Central memory CD8-positive, alpha-beta T cell (primary cell): ENCODE results near the gene CORO1A.
A peak's percentile ranks its signal among the peaks of the same experiment; 100 is the strongest.

Experiments used
- ATAC-seq: fragments of 150-1000 bp; cut with Tn5 transposase; replicated peaks from 2 replicates; pipeline ENCODE4 v1.10.0; 2022; ENCODE audit warnings: mild to moderate bottlenecking, moderate FRiP score, moderate number of reproducible peaks; ENCODE audit not compliant: poor library complexity, severe bottlenecking; ENCODE audit errors: extremely low read depth
- DNase-seq, 2 donors: peaks; one replicate each; pipeline ENCODE4 v3.0.0; 2021; ENCODE audit warnings: low spot score in 2 of 2
- H3K27ac Mint-ChIP-seq: one replicate; pipeline ENCODE4 v1.8.0; 2022; ENCODE audit warnings: low read depth, mild to moderate bottlenecking, moderate library complexity, mixed read lengths
- H3K27me3 Mint-ChIP-seq: one replicate; pipeline ENCODE4 v1.8.0; 2022; ENCODE audit warnings: mixed read lengths
- H3K36me3 Mint-ChIP-seq: one replicate; pipeline ENCODE4 v1.8.0; 2022; ENCODE audit warnings: mild to moderate bottlenecking, moderate library complexity, mixed read lengths; ENCODE audit not compliant: insufficient read depth
- H3K4me1 Mint-ChIP-seq: one replicate; pipeline ENCODE4 v1.8.0; 2022; ENCODE audit warnings: mixed read lengths
- H3K4me3 Mint-ChIP-seq: one replicate; pipeline ENCODE4 v1.8.0; 2022; ENCODE audit warnings: mild to moderate bottlenecking, moderate library complexity, mixed read lengths
- H3K9me3 Mint-ChIP-seq: one replicate; pipeline ENCODE4 v1.8.0; 2022; ENCODE audit warnings: mixed read lengths

Gene CORO1A

DNA sequence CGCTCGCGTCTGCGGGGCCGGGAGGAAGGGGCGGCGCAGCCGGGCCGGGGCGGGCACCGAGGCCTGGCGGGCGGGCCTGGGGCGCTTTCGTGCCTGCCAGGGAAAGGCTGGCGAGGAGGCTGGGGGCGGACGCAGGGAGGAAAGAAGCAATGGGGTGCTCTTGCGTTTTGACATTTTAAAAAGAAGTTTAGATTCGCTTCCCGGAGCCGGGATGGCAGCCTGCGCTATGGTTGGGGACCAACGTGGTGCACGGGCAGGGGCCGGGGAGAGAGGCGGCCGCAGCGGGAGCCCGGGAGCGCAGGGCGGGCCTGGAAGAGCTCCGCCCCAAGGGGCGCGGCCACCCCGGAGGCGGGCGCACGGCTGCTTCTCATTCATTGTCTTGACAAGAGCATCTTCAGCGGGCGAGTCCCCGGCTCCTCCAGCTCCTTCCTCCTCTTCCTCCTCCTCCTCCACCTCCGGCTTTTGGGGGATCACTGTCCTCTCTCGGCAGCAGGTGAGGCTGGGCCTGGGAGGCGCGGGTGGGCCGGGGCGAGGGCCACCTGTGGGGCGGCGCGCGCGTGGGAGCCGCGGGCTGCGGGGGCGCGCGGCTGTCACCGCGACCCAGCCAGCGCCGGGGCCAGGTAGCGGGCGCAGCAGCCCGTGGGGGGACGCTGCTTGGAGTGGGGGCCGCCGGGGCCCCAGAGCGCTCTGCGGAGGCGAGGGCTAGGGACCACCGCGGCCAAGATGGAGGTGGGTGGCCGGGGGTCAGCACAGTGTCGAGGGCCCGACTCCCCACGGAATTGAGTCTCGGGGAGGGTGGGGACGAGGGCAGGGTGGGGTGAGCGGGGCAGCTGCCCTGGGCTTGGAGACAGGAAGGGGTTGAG is at the start of gene CORO1A:
Gene CORO1A (plus strand): TSS at position 370 of the 863 bp plus-strand sequence. CDS start 1,608 bp downstream, outside the sequence.
- Mint-ChIP-seq H3K9me3 (no peaks in the 10 kb centered on the region), H3K36me3 (peaks cover 51% of the 10 kb centered on the region), H3K27me3 (no peaks in the 10 kb centered on the region), H3K27ac (peak within 1 kb of the TSS; percentile 94), H3K4me3 (peak within 1 kb of the TSS; percentile 100), H3K4me1 (peaks cover 45% of the 10 kb centered on the region)
- DNase-seq (peak; percentile 70 to 75), ATAC-seq (peak; percentile 41)

DNA sequence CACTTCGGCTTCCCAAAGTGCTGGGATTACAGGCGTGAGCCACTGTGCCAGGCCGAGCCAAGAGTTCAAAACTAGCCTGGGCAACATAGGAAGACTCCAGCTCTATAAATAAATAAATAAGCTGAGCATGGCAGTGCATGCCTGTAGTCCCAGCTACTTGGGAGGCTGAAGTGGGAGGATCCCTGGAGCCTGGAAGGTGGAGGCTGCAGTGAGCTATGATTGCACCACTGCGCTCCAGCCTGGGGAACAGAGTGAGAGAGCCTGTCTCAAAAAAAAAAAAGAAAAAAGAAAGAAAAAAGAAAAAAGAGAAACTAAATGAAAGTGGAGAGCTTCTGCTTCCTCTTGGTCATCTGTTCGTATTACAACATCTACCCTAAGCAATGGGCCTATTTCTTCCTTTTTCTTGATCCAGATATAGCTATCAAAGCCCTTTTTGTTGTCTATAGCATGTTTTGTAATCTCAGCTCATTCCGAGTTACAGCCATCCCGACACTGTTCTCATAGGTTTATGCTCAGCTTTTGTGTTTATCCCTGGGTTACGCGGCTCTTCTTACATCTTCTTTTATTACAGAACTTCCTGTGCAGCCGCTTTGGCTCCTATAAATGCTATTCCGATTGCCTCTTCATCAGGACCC is 46.3 kb upstream of the CORO1A start:
- no peaks in the 10 kb centered on the region for H3K9me3 Mint-ChIP-seq
- no peak for ATAC-seq

DNA sequence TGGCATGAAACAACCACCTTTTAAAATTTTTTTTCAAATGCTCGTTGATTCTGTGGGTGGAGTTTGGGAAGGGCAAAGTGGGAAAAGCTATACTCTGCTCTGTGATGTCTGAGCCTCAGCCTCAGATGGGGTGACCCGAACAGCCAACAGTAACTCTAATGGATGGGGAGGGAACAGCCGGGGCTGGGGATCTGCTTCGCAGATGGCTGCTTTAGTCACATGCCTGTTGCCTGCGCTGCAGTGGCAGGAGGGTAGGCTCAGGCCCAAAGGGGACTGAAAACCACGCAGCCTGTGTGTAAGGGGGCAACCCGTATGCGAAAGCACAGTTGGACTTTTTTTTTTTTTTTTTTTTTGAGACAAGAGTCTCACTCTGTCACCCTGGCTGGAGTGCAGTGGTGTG is 45.5 kb upstream of the CORO1A start:
- no peak overlapping the region for H3K27ac Mint-ChIP-seq
- peaks cover 6% of the 10 kb centered on the region for H3K4me1 Mint-ChIP-seq
- H3K4me3 Mint-ChIP-seq = no peak overlapping the region
- H3K27me3 Mint-ChIP-seq = no peaks in the 10 kb centered on the region
- H3K36me3 Mint-ChIP-seq = peaks cover 2% of the 10 kb centered on the region
- ATAC-seq (no peak), DNase-seq (no peak)
- H3K9me3 Mint-ChIP-seq = no peaks in the 10 kb centered on the region

More for the DNA sequence above, 46.3 kb upstream of the CORO1A start:
- H3K27ac Mint-ChIP-seq = no peak overlapping the region
- no peak overlapping the region for H3K4me3 Mint-ChIP-seq
- no peaks in the 10 kb centered on the region for H3K27me3 Mint-ChIP-seq
- H3K36me3 Mint-ChIP-seq = peaks cover 5% of the 10 kb centered on the region
- peaks cover 6% of the 10 kb centered on the region for H3K4me1 Mint-ChIP-seq
- no peak for DNase-seq

DNA sequence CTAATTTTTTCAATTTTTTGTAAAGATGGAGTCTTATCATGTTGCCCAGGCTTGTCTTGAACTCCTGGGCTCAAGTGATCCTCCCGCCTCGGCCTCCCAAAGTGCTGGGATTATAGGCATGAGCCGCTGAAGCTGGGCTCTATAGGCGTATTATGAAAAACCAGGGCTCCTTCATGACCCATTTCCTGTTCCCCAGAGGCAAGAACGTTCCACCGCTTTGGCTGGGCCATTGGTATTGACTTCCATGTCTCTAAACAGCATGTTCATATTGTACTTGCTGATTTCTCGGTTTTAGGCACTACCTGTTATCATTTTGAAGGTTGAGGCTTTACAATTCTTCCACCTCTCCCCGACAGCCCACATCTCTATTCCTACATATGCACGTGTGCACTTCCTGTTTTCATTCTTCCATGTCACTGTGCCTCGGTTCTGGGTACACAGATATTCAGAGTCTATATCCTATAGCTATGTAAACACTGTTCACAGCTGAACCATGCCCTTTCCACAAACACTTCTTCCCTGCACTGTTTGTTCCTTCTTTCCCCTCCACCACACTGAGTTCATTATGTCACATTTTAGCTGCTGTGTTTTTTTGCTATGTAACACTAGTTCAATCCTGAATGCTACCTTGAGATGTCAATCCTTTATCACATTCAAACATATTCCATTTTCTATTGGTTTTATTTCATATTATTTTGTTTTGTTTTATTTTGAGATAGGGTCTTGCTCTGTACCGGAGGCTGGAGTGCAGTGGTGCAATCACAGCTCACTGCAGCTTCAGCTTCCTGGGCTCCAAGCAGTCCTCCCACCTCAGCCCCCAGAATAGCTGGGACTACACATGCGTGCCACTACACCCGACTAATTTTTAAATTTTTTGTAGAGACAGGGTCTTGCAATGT is 43.6 kb upstream of the CORO1A start:
- Mint-ChIP-seq H3K9me3 (no peaks in the 10 kb centered on the region), H3K4me3 (no peak overlapping the region), H3K27me3 (no peaks in the 10 kb centered on the region), H3K4me1 (peaks cover 13% of the 10 kb centered on the region), H3K36me3 (peaks cover 2% of the 10 kb centered on the region), H3K27ac (no peak overlapping the region)
- DNase-seq = no peak
- ATAC-seq = no peak

DNA sequence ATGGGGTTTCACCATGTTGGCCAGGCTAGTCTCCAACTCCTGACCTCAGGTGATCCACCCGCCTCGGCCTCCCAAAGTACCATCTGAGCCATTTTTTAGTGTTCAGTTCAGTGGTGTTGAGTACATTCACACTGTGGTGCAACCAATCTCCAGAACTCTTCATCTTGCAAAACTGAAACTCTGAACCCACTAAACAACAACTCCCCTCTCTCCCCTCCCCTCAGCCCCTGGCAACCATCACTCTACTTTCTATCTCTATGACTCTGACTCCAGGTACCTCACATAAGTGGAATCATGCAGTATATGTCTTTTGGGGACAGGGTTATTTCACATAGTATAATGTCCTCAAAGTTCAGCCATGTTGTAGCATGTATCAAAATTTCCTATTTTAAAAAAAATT is 41.7 kb upstream of the CORO1A start:
- no peaks in the 10 kb centered on the region for H3K27me3 Mint-ChIP-seq
- peaks cover 13% of the 10 kb centered on the region for H3K4me1 Mint-ChIP-seq
- H3K4me3 Mint-ChIP-seq = no peak overlapping the region
- H3K27ac Mint-ChIP-seq = no peak overlapping the region
- ATAC-seq (no peak), DNase-seq (no peak)
- H3K36me3 Mint-ChIP-seq = peaks cover 2% of the 10 kb centered on the region
- H3K9me3 Mint-ChIP-seq = no peaks in the 10 kb centered on the region

DNA sequence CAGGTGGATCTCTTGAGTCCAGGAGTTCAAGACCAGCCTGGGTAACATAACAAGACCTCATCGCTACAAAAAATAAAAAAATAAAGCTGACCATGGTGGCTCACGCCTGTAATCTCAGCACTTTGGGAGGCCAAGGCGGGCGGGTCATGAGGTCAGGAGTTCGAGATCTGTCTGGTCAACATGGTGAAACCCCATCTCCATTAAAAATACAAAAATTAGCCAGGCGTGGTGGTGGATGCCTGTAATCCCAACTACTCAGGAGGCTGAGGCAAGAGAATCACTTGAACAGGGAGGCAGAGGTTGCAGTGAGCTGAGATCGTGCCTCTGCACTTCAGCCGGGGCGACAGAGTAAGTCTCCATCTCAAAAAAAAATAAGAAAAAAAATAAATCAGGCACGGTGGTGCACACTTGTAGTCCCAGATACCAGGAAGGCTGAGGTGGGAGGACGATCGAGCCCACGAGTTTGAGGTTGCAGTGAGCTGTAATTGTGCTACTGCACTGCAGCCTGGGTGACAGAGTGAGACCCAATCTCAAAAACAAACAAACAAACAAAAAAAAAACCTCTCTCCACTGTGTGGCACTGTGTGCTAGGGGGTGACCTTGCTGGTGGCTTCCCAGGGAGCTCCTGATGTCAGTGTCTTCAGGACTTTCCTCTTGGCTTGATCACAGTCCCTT is 40.6 kb upstream of the CORO1A start:
- Mint-ChIP-seq H3K4me1 (peaks cover 13% of the 10 kb centered on the region), H3K27me3 (no peaks in the 10 kb centered on the region), H3K4me3 (no peak overlapping the region), H3K36me3 (peaks cover 2% of the 10 kb centered on the region), H3K9me3 (no peaks in the 10 kb centered on the region), H3K27ac (peak overlapping the region; percentile 47)
- DNase-seq (no peak), ATAC-seq (peak; percentile 65)

DNA sequence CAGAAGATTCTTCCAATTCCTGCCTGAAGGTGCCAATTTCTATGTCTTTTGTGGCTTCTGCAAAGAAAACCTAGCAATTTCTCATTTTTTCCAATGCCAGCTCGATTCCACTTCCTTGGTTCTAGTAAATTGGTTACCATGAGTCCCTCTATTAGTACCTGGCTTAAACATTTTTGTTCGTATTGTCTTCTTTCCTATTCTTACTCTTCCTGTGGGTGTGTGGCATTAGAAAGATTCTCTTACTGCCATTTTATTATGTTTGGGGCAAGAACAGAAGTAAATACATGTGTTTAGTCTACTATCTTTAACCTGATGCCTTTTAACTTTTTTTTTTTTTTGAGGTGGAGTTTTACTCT is 40.1 kb upstream of the CORO1A start:
- Mint-ChIP-seq H3K27ac (peak overlapping the region; percentile 47), H3K27me3 (no peaks in the 10 kb centered on the region), H3K36me3 (peaks cover 2% of the 10 kb centered on the region), H3K9me3 (no peaks in the 10 kb centered on the region), H3K4me3 (no peak overlapping the region), H3K4me1 (peaks cover 13% of the 10 kb centered on the region)
- no peak for DNase-seq
- ATAC-seq = no peak

DNA sequence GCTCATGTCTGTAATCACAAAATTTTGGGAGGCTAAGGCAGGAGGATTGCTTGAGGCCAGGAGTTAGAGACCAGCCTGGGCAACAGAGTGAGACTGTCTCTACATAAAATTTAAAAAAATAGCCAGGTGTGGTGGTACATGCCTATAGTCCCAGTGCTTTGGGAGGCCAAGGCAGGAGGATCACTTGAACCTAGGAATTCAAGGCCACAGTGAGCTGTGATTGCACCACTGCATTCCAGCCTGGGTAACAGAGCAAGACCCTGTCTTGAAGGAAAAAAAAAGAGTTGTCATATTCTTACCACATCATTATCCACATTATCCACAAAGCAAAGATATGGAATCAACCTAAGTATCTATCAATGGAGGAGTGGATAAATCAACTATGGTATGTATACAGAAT is 39.4 kb upstream of the CORO1A start:
- Mint-ChIP-seq H3K36me3 (peaks cover 2% of the 10 kb centered on the region), H3K9me3 (no peaks in the 10 kb centered on the region), H3K27ac (no peak overlapping the region), H3K4me3 (no peak overlapping the region), H3K27me3 (no peaks in the 10 kb centered on the region), H3K4me1 (peaks cover 13% of the 10 kb centered on the region)
- ATAC-seq (no peak), DNase-seq (no peak)

DNA sequence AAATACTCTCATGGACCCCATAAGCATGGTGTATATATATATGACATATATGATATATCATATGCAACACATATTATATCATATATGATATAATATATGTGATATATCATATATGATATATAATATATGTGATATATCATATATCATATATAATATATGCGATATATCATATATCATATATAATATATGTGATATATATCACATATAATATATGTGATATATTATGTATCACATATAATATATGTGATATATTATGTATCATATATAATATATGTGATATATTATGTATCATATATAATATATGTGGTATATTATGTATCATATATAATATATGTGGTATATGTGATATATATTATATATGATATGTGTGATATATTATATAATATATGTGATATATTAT is 38.5 kb upstream of the CORO1A start:
- Mint-ChIP-seq H3K27ac (no peak overlapping the region), H3K4me1 (peaks cover 10% of the 10 kb centered on the region), H3K36me3 (no peaks in the 10 kb centered on the region), H3K9me3 (no peaks in the 10 kb centered on the region), H3K4me3 (no peak overlapping the region), H3K27me3 (no peaks in the 10 kb centered on the region)
- no peak for ATAC-seq
- no peak for DNase-seq

DNA sequence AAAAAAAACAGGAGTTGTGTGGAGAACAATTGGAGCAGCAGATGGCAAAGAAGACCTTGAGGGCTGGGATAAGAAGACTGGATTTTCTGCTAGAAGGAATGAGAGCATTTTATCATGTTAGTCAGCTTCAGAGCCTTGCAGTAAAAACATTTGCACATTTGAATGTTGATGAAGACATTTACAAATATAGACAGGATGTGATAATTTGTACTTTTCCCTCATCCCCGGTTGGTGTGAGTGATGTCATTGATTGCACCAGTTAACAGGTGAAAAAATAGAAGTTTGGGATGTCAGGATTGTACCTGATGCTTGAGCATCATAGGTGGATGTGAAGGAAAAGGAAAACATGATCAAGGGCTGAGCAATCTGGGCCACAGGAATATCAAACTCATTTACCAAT is 37.7 kb upstream of the CORO1A start:
- no peak for ATAC-seq
- Mint-ChIP-seq H3K4me3 (no peak overlapping the region), H3K27ac (no peak overlapping the region)

DNA sequence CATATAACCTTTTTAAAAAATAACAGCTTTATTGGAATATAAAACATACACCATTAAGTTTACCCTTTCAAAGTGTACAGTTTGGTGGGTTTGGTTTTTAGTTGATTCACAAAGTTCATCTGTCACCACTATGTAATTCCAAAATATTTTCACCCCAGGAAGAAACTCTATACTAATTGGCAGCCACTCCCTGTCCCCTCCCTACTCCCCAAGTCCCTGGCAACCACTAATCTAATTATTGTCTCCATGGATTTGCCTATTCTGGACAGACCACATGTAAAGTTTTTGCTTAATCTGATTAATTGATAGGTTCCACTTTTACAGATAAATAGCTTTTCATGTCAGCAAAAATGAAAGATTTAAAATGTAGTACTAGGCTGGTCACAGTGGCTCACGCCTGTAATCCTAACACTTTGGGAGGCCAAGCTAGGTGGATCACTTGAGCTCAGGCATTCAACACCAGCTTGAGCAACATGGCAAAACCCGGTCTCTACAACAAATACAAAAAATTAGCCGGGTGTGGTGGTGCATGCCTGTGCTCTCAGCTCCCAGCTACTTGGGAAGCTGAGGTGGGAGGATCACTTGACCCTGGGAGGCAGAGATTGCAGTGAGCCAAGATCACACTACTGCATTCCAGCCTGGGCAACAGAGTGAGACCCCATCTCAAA is 35.4 kb upstream of the CORO1A start:
- H3K36me3 Mint-ChIP-seq = no peaks in the 10 kb centered on the region
- H3K4me1 Mint-ChIP-seq = peaks cover 6% of the 10 kb centered on the region
- no peak for ATAC-seq
- no peak overlapping the region for H3K4me3 Mint-ChIP-seq
- H3K27me3 Mint-ChIP-seq = no peaks in the 10 kb centered on the region
- H3K27ac Mint-ChIP-seq = no peak overlapping the region
- no peak for DNase-seq
- H3K9me3 Mint-ChIP-seq = no peaks in the 10 kb centered on the region

More for the DNA sequence above, 37.7 kb upstream of the CORO1A start:
- H3K4me1 Mint-ChIP-seq = peaks cover 7% of the 10 kb centered on the region
- H3K36me3 Mint-ChIP-seq = no peaks in the 10 kb centered on the region
- H3K27me3 Mint-ChIP-seq = no peaks in the 10 kb centered on the region
- no peaks in the 10 kb centered on the region for H3K9me3 Mint-ChIP-seq
- no peak for DNase-seq
